ENCODE data around the gene EEF2K.

EEF2K gene

GRCh38 chr16:22253272-22253671, 47.2 kb downstream of the EEF2K start:
- Mint-ChIP-seq H3K4me3 (no peak overlapping the region), H3K9me3 (peaks cover 4% of the 10 kb centered on the region), H3K36me3 (ENCODE audit: low read depth) (peaks cover 80% of the 10 kb centered on the region), H3K27me3 (ENCODE audit: low read depth, poor library complexity) (no peaks in the 10 kb centered on the region), H3K27ac (no peak overlapping the region), H3K4me1 (no peaks in the 10 kb centered on the region)
- TF ChIP-seq CTCF (IDR thresholded peaks at IDR 0.05) = no peak
- DNase-seq = no peak

- Mint-ChIP-seq H3K27me3 (ENCODE audit: low read depth, poor library complexity) (no peaks in the 10 kb centered on the region), H3K27ac (no peak overlapping the region), H3K4me1 (no peaks in the 10 kb centered on the region), H3K9me3 (peaks cover 13% of the 10 kb centered on the region), H3K4me3 (no peak overlapping the region), H3K36me3 (ENCODE audit: low read depth) (peaks cover 86% of the 10 kb centered on the region)
- no peak for DNase-seq
- no peak for TF ChIP-seq CTCF (IDR thresholded peaks at IDR 0.05)
Measured at GRCh38 chr16:22255335-22255734, 49.3 kb downstream of the EEF2K start.

GRCh38 chr16:22257440-22257839, 51.4 kb downstream of the EEF2K start:
- Mint-ChIP-seq H3K4me1 (no peaks in the 10 kb centered on the region), H3K36me3 (ENCODE audit: low read depth) (peaks cover 80% of the 10 kb centered on the region)
- DNase-seq = no peak

GRCh38 chr16:22260490-22260889, 54.4 kb downstream of the EEF2K start:
- DNase-seq = no peak
- Mint-ChIP-seq H3K36me3 (ENCODE audit: low read depth) (peaks cover 52% of the 10 kb centered on the region), H3K4me1 (no peaks in the 10 kb centered on the region), H3K27ac (no peak overlapping the region), H3K4me3 (no peak overlapping the region), H3K27me3 (ENCODE audit: low read depth, poor library complexity) (no peaks in the 10 kb centered on the region), H3K9me3 (peaks cover 14% of the 10 kb centered on the region)
- TF ChIP-seq CTCF (IDR thresholded peaks at IDR 0.05) = no peak

More at GRCh38 chr16:22257440-22257839, 51.4 kb downstream of the EEF2K start:
- no peaks in the 10 kb centered on the region for H3K27me3 Mint-ChIP-seq (ENCODE audit: low read depth, poor library complexity)
- H3K9me3 Mint-ChIP-seq = peaks cover 18% of the 10 kb centered on the region
- no peak overlapping the region for H3K4me3 Mint-ChIP-seq
- no peak for TF ChIP-seq CTCF (IDR thresholded peaks at IDR 0.05)
- H3K27ac Mint-ChIP-seq = peak overlapping the region; percentile 36

GRCh38 chr16:22262460-22262859, 56.4 kb downstream of the EEF2K start:
- no peak overlapping the region for H3K27ac Mint-ChIP-seq
- peaks cover 49% of the 10 kb centered on the region for H3K36me3 Mint-ChIP-seq (ENCODE audit: low read depth)
- no peak for DNase-seq
- no peak overlapping the region for H3K4me3 Mint-ChIP-seq
- H3K27me3 Mint-ChIP-seq (ENCODE audit: low read depth, poor library complexity) = no peaks in the 10 kb centered on the region
- TF ChIP-seq CTCF (IDR thresholded peaks at IDR 0.05) = no peak
- H3K9me3 Mint-ChIP-seq = peaks cover 14% of the 10 kb centered on the region
- no peaks in the 10 kb centered on the region for H3K4me1 Mint-ChIP-seq

GRCh38 chr16:22264786-22265185, 58.7 kb downstream of the EEF2K start:
- peaks cover 39% of the 10 kb centered on the region for H3K36me3 Mint-ChIP-seq (ENCODE audit: low read depth)
- no peak for DNase-seq
- H3K4me1 Mint-ChIP-seq = no peaks in the 10 kb centered on the region
- H3K9me3 Mint-ChIP-seq = peaks cover 7% of the 10 kb centered on the region
- H3K4me3 Mint-ChIP-seq = no peak overlapping the region
- no peak for TF ChIP-seq CTCF (IDR thresholded peaks at IDR 0.05)
- no peak overlapping the region for H3K27ac Mint-ChIP-seq
- no peaks in the 10 kb centered on the region for H3K27me3 Mint-ChIP-seq (ENCODE audit: low read depth, poor library complexity)
